Hepatocyte (in vitro differentiated cells): ENCODE data around the gene CCBE1. TPM values are rescaled to one million over a fixed set of nuclear protein-coding genes. Genes with fewer than 3 reads are reported as not detected.

Source experiments
- DNase-seq: peaks from one replicate; pipeline ENCODE4 v3.0.0-alpha.2; 2016; ENCODE audit warnings: low spot score
- H2AFZ ChIP-seq: fragments of 200-600 bp; sonication (generic); 2 replicates; pipeline ENCODE4 v1.6.0; 2016; ENCODE audit warnings: antibody characterized with exemption, mild to moderate bottlenecking
- H3K27ac ChIP-seq: fragments of 200-600 bp; sonication (generic); 2 replicates; pipeline ENCODE4 v1.5.1; 2016; ENCODE audit warnings: mild to moderate bottlenecking
- H3K27me3 ChIP-seq: fragments of 200-600 bp; sonication (generic); 2 replicates; pipeline ENCODE4 v1.6.1; 2016
- H3K36me3 ChIP-seq: fragments of 200-600 bp; sonication (generic); replicated peaks from 2 replicates; pipeline ENCODE4 v1.5.1; 2016; ENCODE audit warnings: low read depth; ENCODE audit not compliant: insufficient read depth
- H3K4me1 ChIP-seq: fragments of 200-600 bp; sonication (generic); 2 replicates; pipeline ENCODE4 v1.5.1; 2016; ENCODE audit warnings: mild to moderate bottlenecking, moderate library complexity; ENCODE audit not compliant: insufficient read depth
- H3K4me2 ChIP-seq: fragments of 200-600 bp; sonication (generic); 2 replicates; pipeline ENCODE4 v1.6.0; 2016
- H3K4me3 ChIP-seq: fragments of 200-600 bp; sonication (generic); 2 replicates; pipeline ENCODE4 v1.5.1; 2016; ENCODE audit warnings: mild to moderate bottlenecking
- H3K79me2 ChIP-seq: fragments of 200-600 bp; sonication (generic); 2 replicates; pipeline ENCODE4 v1.6.0; 2017; ENCODE audit warnings: mild to moderate bottlenecking
- H3K9me2 ChIP-seq: fragments of 200-600 bp; sonication (generic); replicated peaks from 2 replicates; pipeline ENCODE4 v1.6.0; 2017; ENCODE audit warnings: mild to moderate bottlenecking; ENCODE audit not compliant: insufficient read depth
- H3K9me3 ChIP-seq: fragments of 200-600 bp; sonication (generic); 2 replicates; pipeline ENCODE4 v1.5.1; 2016; ENCODE audit warnings: low read depth, mild to moderate bottlenecking
- H4K20me1 ChIP-seq: fragments of 200-600 bp; sonication (generic); 2 replicates; pipeline ENCODE4 v1.6.0; 2016; ENCODE audit warnings: mild to moderate bottlenecking; ENCODE audit not compliant: insufficient read depth, poor library complexity, severe bottlenecking
- CTCF ChIP-seq: fragments of 200-600 bp; sonication (generic); IDR thresholded peaks from 2 replicates; pipeline ENCODE4 v1.5.1; 2016; ENCODE audit warnings: antibody characterized with exemption, mild to moderate bottlenecking; ENCODE audit not compliant: poor library complexity
- EZH2 ChIP-seq: fragments of 200-600 bp; sonication (generic); IDR thresholded peaks from 2 replicates; pipeline ENCODE4 v1.6.1; 2016; ENCODE audit warnings: antibody characterized with exemption, mild to moderate bottlenecking, borderline replicate concordance
- EZH2phosphoT487 ChIP-seq: fragments of 200-600 bp; sonication (generic); IDR thresholded peaks from one replicate; pipeline ENCODE4 v1.6.1; 2018; ENCODE audit warnings: antibody characterized with exemption, mild to moderate bottlenecking, low read depth, moderate library complexity; ENCODE audit not compliant: unreplicated experiment, severe bottlenecking
- WGBS: methylation state at CpG from one replicate; pipeline ENCODE4 v1.1.6; 2016; ENCODE audit warnings: low lambda C conversion rate; ENCODE audit errors: missing lambda C conversion rate; 5-methylcytosine and 5-hydroxymethylcytosine counted together
- polyA plus RNA-seq: library from polyadenylated mRNA; unstranded; fragments of >200 nt; fragmentation: Nextera tagmentation; extraction: Ambion mirVana; gene quantifications from 2 replicates; pipeline ENCODE4 v1.2.1, GENCODE V29; 2016
- total RNA-seq: library from RNA; depleted of rRNA; stranded (reverse); fragments of >200 nt; gene quantifications from 2 replicates; pipeline ENCODE4 v1.2.3, GENCODE V29; 2014

Gene CCBE1
- total and polyA plus RNA-seq, 2 experiments from 2014 or later, result 3.1 to 9.2 TPM

- TF ChIP-seq CTCF, result no peak
- TF ChIP-seq EZH2, result no peak
- TF ChIP-seq EZH2phosphoT487, result no peak
- no peak for DNase-seq
- H3K79me2 ChIP-seq, result no peaks in the 10 kb centered on the region
- H3K27me3 ChIP-seq, result peaks cover 11% of the 10 kb centered on the region
- H3K4me3 ChIP-seq, result no peak overlapping the region
- peaks cover 12% of the 10 kb centered on the region for H3K4me1 ChIP-seq
- H3K9me2 ChIP-seq, result no peaks in the 10 kb centered on the region
- no peaks in the 10 kb centered on the region for H4K20me1 ChIP-seq
- no peaks in the 10 kb centered on the region for H3K36me3 ChIP-seq
- no peak overlapping the region for H3K27ac ChIP-seq
- no peaks in the 10 kb centered on the region for H3K9me3 ChIP-seq
- H3K4me2 ChIP-seq, result no peak overlapping the region
- H2AFZ ChIP-seq, result no peak overlapping the region
- WGBS, result 90% methylated on average over 7 of the region's 7 CpGs
Measured at GRCh38 chr18:59658941-59659340, 38.3 kb downstream of the CCBE1 start.

- no peak for DNase-seq
- H3K4me1 ChIP-seq, result peaks cover 12% of the 10 kb centered on the region
- no peaks in the 10 kb centered on the region for H3K9me2 ChIP-seq
- H3K4me3 ChIP-seq, result no peak overlapping the region
- 95% methylated on average over 5 of the region's 5 CpGs for WGBS
- no peak overlapping the region for H3K4me2 ChIP-seq
- TF ChIP-seq EZH2 (no peak), CTCF (no peak), EZH2phosphoT487 (no peak)
- H3K79me2 ChIP-seq, result no peaks in the 10 kb centered on the region
- H3K36me3 ChIP-seq, result no peaks in the 10 kb centered on the region
- no peaks in the 10 kb centered on the region for H3K9me3 ChIP-seq
- peaks cover 8% of the 10 kb centered on the region for H3K27me3 ChIP-seq
- H4K20me1 ChIP-seq, result no peaks in the 10 kb centered on the region
- H2AFZ ChIP-seq, result no peak overlapping the region
- no peak overlapping the region for H3K27ac ChIP-seq
Measured at GRCh38 chr18:59657012-59657411, 40.2 kb downstream of the CCBE1 start.

- no peaks in the 10 kb centered on the region for H3K9me2 ChIP-seq
- peaks cover 12% of the 10 kb centered on the region for H3K4me1 ChIP-seq
- WGBS, result 61% methylated on average over 6 of the region's 6 CpGs
- no peak overlapping the region for H3K4me2 ChIP-seq
- H3K27ac ChIP-seq, result no peak overlapping the region
- no peaks in the 10 kb centered on the region for H3K36me3 ChIP-seq
- no peaks in the 10 kb centered on the region for H3K79me2 ChIP-seq
- no peaks in the 10 kb centered on the region for H4K20me1 ChIP-seq
- H2AFZ ChIP-seq, result no peak overlapping the region
- peaks cover 8% of the 10 kb centered on the region for H3K27me3 ChIP-seq
- DNase-seq, result no peak
- TF ChIP-seq CTCF, result no peak
- no peak for TF ChIP-seq EZH2phosphoT487
- TF ChIP-seq EZH2, result no peak
- no peaks in the 10 kb centered on the region for H3K9me3 ChIP-seq
- no peak overlapping the region for H3K4me3 ChIP-seq
Measured at GRCh38 chr18:59656373-59656887, 40.8 kb downstream of the CCBE1 start.

GRCh38 chr18:59655676-59656075, 41.5 kb downstream of the CCBE1 start:
- Histone ChIP-seq H3K36me3 (no peaks in the 10 kb centered on the region), H3K4me2 (no peak overlapping the region), H3K27me3 (peaks cover 8% of the 10 kb centered on the region), H3K9me3 (no peaks in the 10 kb centered on the region), H3K4me1 (peaks cover 5% of the 10 kb centered on the region), H3K79me2 (no peaks in the 10 kb centered on the region), H3K27ac (no peak overlapping the region), H4K20me1 (no peaks in the 10 kb centered on the region), H3K4me3 (no peak overlapping the region), H3K9me2 (no peaks in the 10 kb centered on the region), H2AFZ (no peak overlapping the region)
- DNase-seq, result no peak
- TF ChIP-seq CTCF (no peak), EZH2phosphoT487 (no peak), EZH2 (no peak)
- WGBS, result 85% methylated on average over 2 of the region's 2 CpGs
